ENCODE data around the gene EPB41L4A.

GRCh38 chr5:112192866-112193265, 226.2 kb downstream of the EPB41L4A start:
- TF ChIP-seq SIN3A (IDR thresholded peaks at IDR 0.05; ENCODE audit: borderline replicate concordance, insufficient read depth, low read depth, low read length) = no peak
- TF ChIP-seq TCF7L2 (IDR thresholded peaks at IDR 0.05; ENCODE audit: low read depth, low read length) = no peak
- no peak for TF ChIP-seq CTCF (IDR thresholded peaks at IDR 0.05)
- TF ChIP-seq REST (IDR thresholded peaks at IDR 0.05; ENCODE audit: insufficient read depth in 1 of 2, low read depth in 2 of 2, low read length in 1 of 2) = no peak
- no peak for TF ChIP-seq POLR2AphosphoS5 (IDR thresholded peaks at IDR 0.05; ENCODE audit: low read depth, low read length)
